ENCODE results near the gene SIGLEC10. TPM values are rescaled to one million over a fixed set of nuclear protein-coding genes. Genes with fewer than 3 reads are reported as not detected.

SIGLEC10 gene
- total and polyA plus RNA-seq, 2 experiments from 2014 or later, result 0.55 TPM; not detected in 1

DNA sequence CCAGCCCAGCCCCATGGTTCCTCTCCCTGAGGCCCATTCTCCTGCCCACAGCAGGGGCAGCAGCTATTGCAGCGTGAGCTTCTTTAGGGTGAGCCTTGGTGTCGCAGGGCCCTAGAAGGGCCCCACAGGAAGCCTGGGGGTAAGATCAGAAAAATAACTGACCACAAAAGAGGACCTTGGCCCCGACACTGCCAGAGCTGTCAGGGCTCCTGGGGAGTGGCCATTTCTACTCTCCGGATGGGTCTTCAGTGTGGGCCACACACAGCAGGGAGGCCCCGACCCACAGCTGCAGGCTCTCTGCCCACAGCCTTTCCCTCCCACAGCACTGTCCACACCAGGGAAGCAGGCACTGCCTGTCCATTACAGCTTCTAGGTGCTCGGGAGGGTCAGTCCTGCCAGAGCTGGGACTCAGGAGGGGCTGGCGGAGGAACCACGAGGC is 44.3 kb upstream of the SIGLEC10 start:
- no peaks in the 10 kb centered on the region for H3K27me3 ChIP-seq
- no peak for TF ChIP-seq CTCF (IDR thresholded peaks at IDR 0.05; ENCODE audit: low read depth, low read length)
- H3K36me3 ChIP-seq, result no peaks in the 10 kb centered on the region
- no peak for DNase-seq (ENCODE audit: low read depth in 1 of 2, low spot score in 1 of 2)
- H3K4me3 ChIP-seq, result no peak overlapping the region
- no peaks in the 10 kb centered on the region for H3K9me3 ChIP-seq (ENCODE audit: low read depth)
- no peaks in the 10 kb centered on the region for H3K4me1 ChIP-seq (ENCODE audit: low read depth)
- H3K27ac ChIP-seq, result no peak overlapping the region

DNA sequence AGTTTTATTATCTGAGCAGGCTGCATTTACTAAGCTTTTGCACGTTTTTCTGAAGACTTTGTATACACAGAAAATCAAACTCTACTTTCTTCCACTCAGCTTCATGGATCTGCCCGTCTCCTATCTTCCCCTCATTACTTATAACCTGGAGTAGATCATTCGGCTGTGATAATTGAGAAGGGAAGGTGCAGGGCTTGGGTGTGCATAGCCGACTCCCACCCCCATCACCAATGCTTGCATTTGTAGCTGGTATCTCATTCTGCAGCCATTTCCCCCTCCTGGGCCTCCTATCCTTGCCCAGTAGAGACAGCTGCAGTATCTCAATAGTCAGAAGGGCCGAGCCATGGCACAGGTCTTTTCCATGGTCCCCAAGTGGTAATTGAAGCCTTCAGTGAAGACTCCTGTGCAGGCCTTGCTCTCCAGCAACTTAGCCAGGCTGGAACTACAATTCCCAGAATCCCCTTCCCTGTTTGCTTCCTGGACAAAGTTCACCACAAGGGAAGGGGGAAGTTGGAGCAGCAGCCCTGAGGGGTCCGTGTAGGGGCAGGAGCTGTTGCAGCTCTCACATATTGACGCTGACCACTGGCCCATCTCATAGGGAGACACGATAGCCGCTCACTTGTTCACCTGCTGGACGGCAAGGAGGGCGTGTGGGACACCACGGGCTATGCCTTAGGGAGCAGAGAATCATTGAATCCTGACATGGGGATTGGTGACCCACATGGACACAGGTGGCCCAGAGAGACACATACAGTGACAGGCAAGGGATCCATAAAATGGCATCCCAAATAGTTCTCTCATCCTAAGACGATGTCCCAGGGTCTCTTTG is 42.9 kb upstream of the SIGLEC10 start:
- no peak overlapping the region for H3K27ac ChIP-seq
- no peaks in the 10 kb centered on the region for H3K27me3 ChIP-seq
- no peaks in the 10 kb centered on the region for H3K4me1 ChIP-seq (ENCODE audit: low read depth)
- no peak overlapping the region for H3K4me3 ChIP-seq
- no peaks in the 10 kb centered on the region for H3K36me3 ChIP-seq
- no peak for TF ChIP-seq CTCF (IDR thresholded peaks at IDR 0.05; ENCODE audit: low read depth, low read length)
- DNase-seq (ENCODE audit: low read depth in 1 of 2, low spot score in 1 of 2), result peak in 1 of 2 donors; percentile 30
- H3K9me3 ChIP-seq (ENCODE audit: low read depth), result no peaks in the 10 kb centered on the region

DNA sequence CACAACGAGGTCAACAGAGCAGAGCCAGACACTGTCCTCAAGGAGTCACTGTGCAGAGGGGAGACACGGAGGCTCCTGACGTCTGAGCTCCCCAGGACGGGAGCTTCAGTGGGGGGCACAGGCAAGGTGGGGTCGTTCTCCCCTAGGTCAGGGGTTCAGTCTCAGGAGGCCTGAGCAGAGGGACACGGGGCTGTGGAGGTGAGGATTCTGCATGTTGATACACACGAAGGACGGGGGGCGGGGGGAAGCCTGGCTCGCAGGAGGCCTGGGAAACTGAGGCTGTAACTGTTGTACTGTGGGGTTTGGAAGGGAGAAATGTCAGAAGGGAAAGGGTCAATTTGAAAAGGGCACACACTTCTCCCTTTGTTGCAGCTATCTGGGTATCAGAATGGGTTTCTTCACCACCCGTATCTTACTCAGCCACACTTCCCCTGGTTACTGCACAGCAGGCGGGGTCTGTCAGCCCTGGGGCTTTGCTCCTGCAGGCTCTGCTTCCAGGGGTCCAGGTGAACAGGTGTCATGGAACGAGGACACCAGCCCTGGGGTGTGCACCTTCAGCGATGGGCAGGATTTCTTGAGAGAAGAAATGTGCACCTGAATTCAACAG is 41.6 kb upstream of the SIGLEC10 start:
- H3K27me3 ChIP-seq, result no peaks in the 10 kb centered on the region
- no peak overlapping the region for H3K4me3 ChIP-seq
- no peak for DNase-seq (ENCODE audit: low read depth in 1 of 2, low spot score in 1 of 2)
- no peaks in the 10 kb centered on the region for H3K4me1 ChIP-seq (ENCODE audit: low read depth)
- no peak overlapping the region for H3K27ac ChIP-seq
- no peaks in the 10 kb centered on the region for H3K36me3 ChIP-seq
- H3K9me3 ChIP-seq (ENCODE audit: low read depth), result no peaks in the 10 kb centered on the region
- TF ChIP-seq CTCF (IDR thresholded peaks at IDR 0.05; ENCODE audit: low read depth, low read length), result no peak

GRCh38 chr19:51458051-51458645 is 40.7 kb upstream of the SIGLEC10 start, which contains the start of gene SIGLEC8:
TSS of gene SIGLEC8 (minus strand) at chr19:51458454. CDS start at chr19:51458387, 67 bp downstream.
- no peak within 1 kb of the TSS for H3K4me3 ChIP-seq
- H3K4me1 ChIP-seq (ENCODE audit: low read depth), result no peaks in the 10 kb centered on the region
- no peak for TF ChIP-seq CTCF (IDR thresholded peaks at IDR 0.05; ENCODE audit: low read depth, low read length)
- H3K9me3 ChIP-seq (ENCODE audit: low read depth), result no peaks in the 10 kb centered on the region
- H3K27ac ChIP-seq, result no peak within 1 kb of the TSS
- no peaks in the 10 kb centered on the region for H3K36me3 ChIP-seq
- DNase-seq (ENCODE audit: low read depth in 1 of 2, low spot score in 1 of 2), result no peak
- no peaks in the 10 kb centered on the region for H3K27me3 ChIP-seq

GRCh38 chr19:51457351-51458013 is 40.0 kb upstream of the SIGLEC10 start:
- no peak overlapping the region for H3K27ac ChIP-seq
- no peaks in the 10 kb centered on the region for H3K4me1 ChIP-seq (ENCODE audit: low read depth)
- no peaks in the 10 kb centered on the region for H3K36me3 ChIP-seq
- no peak overlapping the region for H3K4me3 ChIP-seq
- no peaks in the 10 kb centered on the region for H3K27me3 ChIP-seq
- H3K9me3 ChIP-seq (ENCODE audit: low read depth), result no peaks in the 10 kb centered on the region
- TF ChIP-seq CTCF (IDR thresholded peaks at IDR 0.05; ENCODE audit: low read depth, low read length), result no peak
- no peak for DNase-seq (ENCODE audit: low read depth in 1 of 2, low spot score in 1 of 2)
